Suprapubic skin (tissue), 4 donors: ENCODE data around the gene NUCB2.

Experiments used
- CTCF ChIP-seq, 2 donors: fragments of 200-600 bp in 1 of 2; fragments of 450-650 bp in 1 of 2; sonication (generic) in 1 of 2; IDR thresholded peaks; one replicate each; pipeline ENCODE4 v1.5.1; 2016 to 2019; ENCODE audit warnings: antibody characterized with exemption in 2 of 2, mild to moderate bottlenecking in 1 of 2, moderate library complexity in 1 of 2
- POLR2A ChIP-seq, 2 donors: fragments of 450-650 bp; IDR thresholded peaks; one replicate each; pipeline ENCODE4 v1.6.1; 2017; ENCODE audit warnings: antibody characterized with exemption in 2 of 2, mild to moderate bottlenecking in 2 of 2, moderate library complexity in 2 of 2
- POLR2AphosphoS5 ChIP-seq, 3 donors: sonication (generic); formaldehyde crosslinking; IDR thresholded peaks; one replicate each; pipeline ENCODE4 v1.6.1; 2017; ENCODE audit warnings: antibody characterized with exemption in 3 of 3

GRCh38 chr11:17313349-17314231 lies 37.1 kb downstream of the NUCB2 start:
- TF ChIP-seq CTCF (IDR thresholded peaks at IDR 0.05) (no peak), POLR2AphosphoS5 (IDR thresholded peaks at IDR 0.05) (no peak), POLR2A (IDR thresholded peaks at IDR 0.05) (no peak)
